ENCODE data around the gene MALSU1.

- TF ChIP-seq, protein P1, sequence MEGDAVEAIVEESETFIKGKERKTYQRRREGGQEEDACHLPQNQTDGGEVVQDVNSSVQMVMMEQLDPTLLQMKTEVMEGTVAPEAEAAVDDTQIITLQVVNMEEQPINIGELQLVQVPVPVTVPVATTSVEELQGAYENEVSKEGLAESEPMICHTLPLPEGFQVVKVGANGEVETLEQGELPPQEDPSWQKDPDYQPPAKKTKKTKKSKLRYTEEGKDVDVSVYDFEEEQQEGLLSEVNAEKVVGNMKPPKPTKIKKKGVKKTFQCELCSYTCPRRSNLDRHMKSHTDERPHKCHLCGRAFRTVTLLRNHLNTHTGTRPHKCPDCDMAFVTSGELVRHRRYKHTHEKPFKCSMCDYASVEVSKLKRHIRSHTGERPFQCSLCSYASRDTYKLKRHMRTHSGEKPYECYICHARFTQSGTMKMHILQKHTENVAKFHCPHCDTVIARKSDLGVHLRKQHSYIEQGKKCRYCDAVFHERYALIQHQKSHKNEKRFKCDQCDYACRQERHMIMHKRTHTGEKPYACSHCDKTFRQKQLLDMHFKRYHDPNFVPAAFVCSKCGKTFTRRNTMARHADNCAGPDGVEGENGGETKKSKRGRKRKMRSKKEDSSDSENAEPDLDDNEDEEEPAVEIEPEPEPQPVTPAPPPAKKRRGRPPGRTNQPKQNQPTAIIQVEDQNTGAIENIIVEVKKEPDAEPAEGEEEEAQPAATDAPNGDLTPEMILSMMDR (IDR thresholded peaks at IDR 0.05): no peak
- TF ChIP-seq EP300 (IDR thresholded peaks at IDR 0.05) (no peak), POLR2A (IDR thresholded peaks at IDR 0.05) (no peak)
Observed at GRCh38 chr7:23267357-23267756, 31.8 kb upstream of the MALSU1 start.

All from ovary (tissue), 3 donors.